Body of pancreas (tissue), 4 donors: Measurements from ENCODE around the gene ADCY1.

ENCODE experiments used
- CTCF ChIP-seq, 7 experiments: fragments of 450-650 bp in 4 of 7; fragments of 200-600 bp in 3 of 7; sonication (generic) in 3 of 7; IDR thresholded peaks; one replicate each; pipeline ENCODE4 v1.5.1; 2016 to 2019; ENCODE audit warnings: antibody characterized with exemption in 7 of 7
- POLR2A ChIP-seq, 3 donors: fragments of 450-650 bp; IDR thresholded peaks; one replicate each; pipeline ENCODE4 v1.6.1; 2016; ENCODE audit warnings: antibody characterized with exemption in 3 of 3, mild to moderate bottlenecking in 2 of 3

GRCh38 chr7:45717537-45718235 lies 143.5 kb downstream of the ADCY1 start:
- no peak for TF ChIP-seq POLR2A (IDR thresholded peaks at IDR 0.05)
- TF ChIP-seq CTCF (IDR thresholded peaks at IDR 0.05) = no peak
